ENCODE data around the gene STXBP5L.

GRCh38 chr3:121295979-121296378 is 388.0 kb downstream of the STXBP5L start:
- TF ChIP-seq CTCF (conservative IDR thresholded peaks at IDR 0.05; ENCODE audit: low read length) (no peak), EZH2phosphoT487 (IDR thresholded peaks at IDR 0.05; ENCODE audit: borderline replicate concordance, low read depth, low read length) (no peak)

Data from OCI-LY7 (cell line).